Stomach (tissue), 4 donors: ENCODE measurements around the gene KRTAP5-11.
"Not testable (repeated sequence)": the region's sequence is repeated elsewhere in the genome, so short reads cannot be mapped to it uniquely, and the experiment has no call there.

ENCODE experiments used
- CTCF ChIP-seq, 7 experiments: fragments of 450-650 bp in 4 of 7; fragments of 200-600 bp in 3 of 7; sonication (generic) in 3 of 7; IDR thresholded peaks; one replicate each; pipeline ENCODE4 v1.5.1; 2016 to 2019; ENCODE audit warnings: antibody characterized with exemption in 7 of 7, control low read depth in 2 of 7, mild to moderate bottlenecking in 1 of 7
- EP300 ChIP-seq: sonication (generic); formaldehyde crosslinking; IDR thresholded peaks from one replicate; pipeline ENCODE4 v1.6.1; 2017; ENCODE audit warnings: antibody characterized with exemption
- POLR2A ChIP-seq, 4 donors: fragments of 450-650 bp; IDR thresholded peaks; one replicate each; pipeline ENCODE4 v1.6.1; 2016; ENCODE audit warnings: antibody characterized with exemption in 4 of 4, control low read depth in 2 of 4, mild to moderate bottlenecking in 1 of 4, moderate library complexity in 1 of 4
- POLR2AphosphoS5 ChIP-seq, 3 donors: sonication (generic); formaldehyde crosslinking; IDR thresholded peaks; one replicate each; pipeline ENCODE4 v1.6.1; 2016; ENCODE audit warnings: antibody characterized with exemption in 3 of 3

- not testable (repeated sequence) for TF ChIP-seq CTCF (IDR thresholded peaks at IDR 0.05); POLR2A (IDR thresholded peaks at IDR 0.05); EP300; POLR2AphosphoS5 (IDR thresholded peaks at IDR 0.05)
These were observed 3.2 kb downstream of the KRTAP5-11 start for GRCh38 chr11:71579513-71579912.
